HG03159 (cell line): ENCODE measurements around the gene VPS51.
"Not testable (repeated sequence)": the region's sequence is repeated elsewhere in the genome, so short reads cannot be mapped to it uniquely, and the experiment has no call there.

Source experiments
- ATAC-seq: cut with Tn5 transposase; IDR thresholded peaks from one replicate; pipeline ENCODE4 v1.9.1; 2021; ENCODE audit warnings: mild to moderate bottlenecking, moderate library complexity; ENCODE audit not compliant: unreplicated experiment

Gene VPS51

DNA sequence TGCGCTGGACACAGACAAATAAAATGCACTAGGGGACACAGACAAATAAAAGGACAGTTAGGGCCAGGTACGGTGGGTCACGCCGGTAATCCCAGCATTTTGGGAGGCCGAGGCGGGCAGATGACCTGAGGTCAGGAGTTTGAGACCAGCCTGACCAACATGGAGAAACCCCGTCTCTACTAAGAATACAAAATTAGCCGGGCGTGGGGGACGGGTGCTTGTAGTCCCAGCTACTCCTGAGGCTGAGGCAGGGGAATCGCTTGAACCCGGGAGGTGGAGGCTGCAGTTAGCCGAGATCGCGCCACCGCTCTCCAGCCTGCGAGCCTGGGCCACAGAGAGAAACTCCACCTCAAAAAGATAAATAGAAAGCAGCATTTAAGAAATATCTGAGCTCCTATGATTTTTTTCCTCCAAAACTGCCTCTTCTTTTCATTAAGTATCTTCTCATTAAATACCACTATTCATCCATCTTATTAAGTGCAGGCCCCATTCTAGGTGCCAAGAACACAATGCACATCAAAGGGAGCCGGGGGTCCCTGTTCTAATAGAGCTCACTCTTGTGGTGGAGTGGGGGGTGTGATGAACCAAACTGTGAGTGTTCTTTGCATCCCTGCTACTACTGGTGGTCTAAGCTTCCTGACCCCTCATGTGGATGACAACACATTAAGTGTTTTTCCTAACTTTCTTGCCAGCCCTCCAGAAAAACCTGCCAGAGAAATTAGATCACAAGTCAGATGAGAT is 22.3 kb downstream of the VPS51 start:
- no peak for ATAC-seq

DNA sequence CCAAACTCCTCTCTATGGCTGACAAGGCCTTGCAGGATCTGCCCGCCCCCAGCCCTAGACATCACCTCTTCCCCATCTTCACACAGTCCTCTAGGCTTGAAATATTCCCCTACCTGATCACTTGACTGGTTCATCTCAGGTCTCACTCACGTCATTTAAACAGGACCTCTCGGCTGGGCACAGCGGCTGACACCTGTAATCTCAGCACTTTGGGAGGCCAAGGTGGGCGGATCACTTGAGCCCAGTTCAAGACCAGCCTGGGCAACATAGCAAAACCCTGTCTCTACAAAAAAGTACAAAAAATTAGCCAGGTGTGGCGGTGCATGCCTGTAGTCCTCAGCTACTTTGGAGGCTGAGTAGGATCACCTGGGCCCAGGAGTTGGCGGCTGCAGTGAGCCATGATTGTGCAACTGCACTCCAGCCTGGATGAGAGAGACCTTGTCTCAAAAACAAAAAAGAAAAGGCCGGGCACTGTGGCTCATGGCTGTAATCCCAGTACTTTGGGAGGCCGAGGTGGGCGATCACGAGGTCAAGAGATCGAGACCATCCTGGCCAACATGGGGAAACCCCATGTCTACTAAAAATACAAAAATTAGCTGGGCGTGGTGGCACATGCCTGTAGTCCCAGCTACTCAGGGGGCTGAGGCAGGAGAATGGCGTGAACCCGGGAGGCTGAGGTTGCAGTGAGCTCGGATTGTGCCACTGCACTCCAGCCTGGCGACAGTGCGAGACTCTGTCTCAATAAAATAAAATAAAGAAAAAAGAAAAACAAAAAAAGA is 23.1 kb downstream of the VPS51 start:
- not testable (repeated sequence) for ATAC-seq

DNA sequence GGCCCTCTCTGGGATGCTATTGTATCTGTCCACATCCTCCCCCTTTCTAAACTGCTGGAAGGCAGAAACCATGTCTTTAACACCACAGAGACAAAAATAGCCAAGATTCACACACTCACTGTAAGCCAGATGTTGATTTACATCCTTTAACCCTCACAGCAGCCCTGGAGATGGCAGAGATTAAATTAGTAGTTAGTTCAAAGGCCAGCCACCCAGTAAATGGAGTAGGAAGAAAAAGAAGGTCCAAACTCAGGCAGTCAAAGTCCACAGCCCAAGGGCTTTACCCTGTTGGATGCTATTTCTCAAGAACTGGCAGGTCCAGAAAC is 23.6 kb downstream of the VPS51 start:
- ATAC-seq, result no peak

DNA sequence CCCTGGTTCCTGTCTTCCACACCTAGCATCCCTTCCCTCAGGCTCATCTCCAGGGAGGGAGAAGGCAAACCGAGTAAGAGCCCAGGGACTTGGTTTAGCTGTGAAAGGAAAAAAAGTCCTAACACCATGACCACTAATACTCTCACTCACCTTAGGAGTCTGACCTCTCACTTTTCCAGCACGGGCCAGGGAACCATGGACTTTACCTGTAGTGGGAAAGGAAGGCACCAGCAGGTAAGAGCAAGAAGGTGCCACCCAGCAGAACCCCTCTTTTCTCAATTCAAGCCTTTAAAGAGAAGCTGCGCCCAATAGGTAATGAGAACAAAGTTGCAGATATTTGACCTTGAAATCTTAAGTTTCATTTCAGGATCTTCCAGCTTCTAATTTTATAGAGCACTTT is 24.8 kb downstream of the VPS51 start:
- ATAC-seq, result no peak

DNA sequence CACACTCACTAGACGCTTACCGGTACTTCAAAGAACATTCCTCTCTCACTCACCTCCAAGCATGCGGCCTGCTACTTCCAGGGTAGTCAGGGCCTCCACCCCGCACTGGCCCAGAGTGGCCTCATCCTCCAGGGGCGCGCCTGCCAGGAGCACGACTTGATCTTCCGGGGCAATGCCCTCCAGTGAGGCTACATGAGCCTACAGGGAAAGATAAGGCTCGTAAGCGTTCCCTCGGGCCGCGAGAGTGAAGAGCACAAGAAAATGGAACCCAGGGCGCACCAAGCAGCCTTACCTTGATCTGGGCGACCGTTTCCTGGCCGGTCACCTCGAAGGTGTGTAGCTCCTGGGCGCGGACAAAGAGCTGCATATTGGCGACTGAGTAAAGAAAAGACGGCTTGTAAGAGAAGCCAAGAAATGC is 25.4 kb downstream of the VPS51 start:
- no peak for ATAC-seq

DNA sequence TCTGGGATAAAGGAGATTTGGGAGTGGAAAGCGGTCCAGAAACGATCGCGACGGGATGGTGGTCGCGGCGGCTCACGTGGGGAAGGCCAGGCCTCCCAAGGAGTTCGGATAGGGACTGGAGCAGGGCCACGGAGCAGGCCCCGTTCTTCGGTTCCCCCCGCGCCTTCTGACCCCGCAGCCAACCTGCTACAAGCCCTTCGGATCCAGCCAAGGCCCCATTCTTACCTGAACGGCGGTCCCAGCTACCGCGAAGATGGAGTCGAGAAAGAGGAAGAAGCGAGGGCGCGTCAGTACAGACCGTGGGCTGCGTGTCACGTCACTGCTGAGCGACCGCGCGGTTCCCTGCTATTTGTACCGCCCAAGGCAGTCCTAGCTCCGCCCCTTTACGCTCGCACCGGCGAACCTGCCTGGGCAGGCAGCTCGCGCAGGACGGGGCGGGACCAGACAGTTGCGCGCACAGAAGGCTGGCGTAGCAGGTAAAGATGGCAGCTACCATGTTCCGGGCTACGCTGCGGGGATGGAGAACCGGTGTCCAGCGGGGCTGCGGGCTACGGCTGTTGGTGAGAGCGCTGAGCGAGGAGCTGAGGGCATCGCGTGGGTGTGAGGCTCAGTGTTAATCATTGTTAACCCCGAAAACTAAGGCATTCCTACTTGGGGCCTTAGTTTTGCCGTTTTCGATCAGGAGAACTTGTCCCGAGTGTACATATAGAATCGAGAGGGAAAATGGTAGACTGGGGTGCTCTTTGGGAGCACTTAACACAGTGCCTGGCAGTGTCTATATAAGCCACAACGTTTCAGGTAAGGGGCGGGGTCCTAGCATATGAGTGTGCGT is 26.1 kb downstream of the VPS51 start, which contains the start of the genes FAU and MRPL49:
FAU (minus strand) TSS at position 270 of the 832 bp plus-strand sequence. CDS start 321 bp downstream, outside the sequence.
MRPL49 (plus strand) TSS at position 457 of the 832 bp plus-strand sequence; CDS start at position 483, 26 bp downstream.
- peak; percentile 62 for ATAC-seq

DNA sequence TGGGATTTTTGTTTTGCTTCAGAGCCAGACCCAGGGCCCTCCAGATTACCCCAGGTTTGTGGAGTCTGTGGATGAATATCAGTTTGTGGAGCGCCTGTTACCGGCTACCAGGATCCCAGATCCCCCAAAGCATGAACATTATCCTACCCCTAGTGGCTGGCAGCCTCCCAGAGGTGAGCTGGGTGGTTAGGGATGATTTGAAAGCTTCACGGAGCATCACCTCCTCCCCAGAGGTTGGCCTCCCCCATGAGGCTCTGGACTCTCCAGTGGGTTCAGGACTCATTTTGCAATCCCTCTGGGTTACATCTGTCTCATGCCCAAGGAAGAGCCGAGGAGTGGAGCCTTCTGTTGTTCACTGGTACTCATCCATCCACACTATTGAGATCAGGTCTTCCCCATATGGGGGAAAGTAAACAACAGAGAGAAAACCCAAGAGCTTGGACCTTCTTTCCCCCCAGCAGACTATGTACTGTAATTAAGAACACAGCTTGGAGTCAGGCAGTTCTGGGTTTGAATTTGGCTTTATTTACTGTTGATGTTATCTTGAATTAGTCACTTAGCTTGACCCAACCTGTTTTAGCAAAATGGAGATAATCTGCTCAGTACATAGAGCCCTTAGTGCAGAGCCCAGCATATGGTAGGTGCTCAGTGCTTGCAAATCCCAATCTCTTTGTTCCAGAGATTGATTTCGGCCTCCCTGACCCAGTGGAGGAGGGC is 28.6 kb downstream of the VPS51 start:
- no peak for ATAC-seq

DNA sequence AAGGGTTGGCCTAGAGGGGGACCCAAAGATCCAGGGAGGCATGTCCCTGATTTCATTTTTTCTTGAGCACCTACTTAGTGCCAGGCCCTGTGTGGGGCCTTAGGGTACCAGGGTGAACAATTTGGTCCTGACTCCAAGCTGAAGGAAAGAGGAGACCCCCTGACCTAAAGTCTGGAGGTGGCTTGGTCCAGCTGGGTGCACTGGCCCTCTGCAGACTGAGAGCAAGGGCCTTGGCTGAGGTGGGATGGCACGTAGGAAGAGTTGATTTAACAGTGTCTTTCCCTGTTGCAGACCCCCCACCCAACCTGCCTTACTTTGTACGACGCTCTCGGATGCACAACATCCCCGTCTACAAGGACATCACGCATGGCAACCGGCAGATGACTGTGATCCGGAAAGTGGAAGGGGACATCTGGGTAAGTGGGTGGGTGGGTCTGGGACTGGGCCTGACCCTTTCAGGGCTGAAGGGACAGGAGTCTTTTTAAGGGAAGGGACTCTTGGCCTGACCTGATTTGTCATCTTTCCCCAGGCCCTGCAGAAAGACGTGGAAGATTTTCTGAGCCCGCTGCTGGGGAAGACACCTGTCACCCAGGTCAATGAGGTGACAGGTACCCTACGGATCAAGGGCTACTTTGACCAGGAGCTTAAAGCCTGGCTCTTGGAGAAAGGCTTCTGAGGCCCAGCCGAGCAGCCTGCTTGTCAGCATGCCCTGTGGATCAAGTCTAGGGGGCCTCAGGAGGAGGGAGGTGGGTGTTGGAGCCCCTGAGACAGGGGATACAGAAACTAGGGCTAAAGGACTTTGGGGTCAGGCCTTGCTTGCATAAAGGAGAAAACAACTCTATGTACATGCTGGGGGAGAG is 29.4 kb downstream of the VPS51 start:
- no peak for ATAC-seq

DNA sequence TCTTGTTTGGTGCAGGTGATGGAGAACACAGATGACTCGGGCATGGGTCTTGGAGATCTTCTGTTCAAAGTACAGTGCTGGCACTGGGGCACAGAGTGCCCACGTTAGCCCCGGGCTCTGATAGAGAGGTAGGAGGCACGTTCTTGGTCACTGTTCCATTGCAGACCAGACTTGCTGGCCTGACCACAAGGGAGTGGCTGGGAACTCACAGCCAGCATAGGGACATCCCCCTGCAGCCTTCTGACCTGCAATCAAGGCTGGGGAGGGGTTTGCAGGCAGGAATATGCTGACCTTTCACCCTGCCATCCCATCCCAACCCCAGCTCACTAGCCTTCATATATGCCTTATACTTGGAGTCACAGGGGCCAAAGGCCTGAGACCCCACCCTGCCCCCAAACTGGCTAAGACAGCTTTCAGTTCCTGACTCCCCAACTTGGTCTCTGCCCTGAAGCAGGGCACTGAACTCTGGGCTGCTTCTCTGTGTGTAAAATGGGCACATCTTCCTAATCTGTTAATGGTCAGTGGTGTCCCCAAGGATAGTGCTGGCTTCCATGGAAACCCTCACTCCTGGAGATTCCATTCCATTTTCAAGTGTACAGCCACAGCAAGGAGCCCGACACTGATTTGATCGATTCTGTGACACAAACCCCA is 30.7 kb downstream of the VPS51 start:
- no peak for ATAC-seq

DNA sequence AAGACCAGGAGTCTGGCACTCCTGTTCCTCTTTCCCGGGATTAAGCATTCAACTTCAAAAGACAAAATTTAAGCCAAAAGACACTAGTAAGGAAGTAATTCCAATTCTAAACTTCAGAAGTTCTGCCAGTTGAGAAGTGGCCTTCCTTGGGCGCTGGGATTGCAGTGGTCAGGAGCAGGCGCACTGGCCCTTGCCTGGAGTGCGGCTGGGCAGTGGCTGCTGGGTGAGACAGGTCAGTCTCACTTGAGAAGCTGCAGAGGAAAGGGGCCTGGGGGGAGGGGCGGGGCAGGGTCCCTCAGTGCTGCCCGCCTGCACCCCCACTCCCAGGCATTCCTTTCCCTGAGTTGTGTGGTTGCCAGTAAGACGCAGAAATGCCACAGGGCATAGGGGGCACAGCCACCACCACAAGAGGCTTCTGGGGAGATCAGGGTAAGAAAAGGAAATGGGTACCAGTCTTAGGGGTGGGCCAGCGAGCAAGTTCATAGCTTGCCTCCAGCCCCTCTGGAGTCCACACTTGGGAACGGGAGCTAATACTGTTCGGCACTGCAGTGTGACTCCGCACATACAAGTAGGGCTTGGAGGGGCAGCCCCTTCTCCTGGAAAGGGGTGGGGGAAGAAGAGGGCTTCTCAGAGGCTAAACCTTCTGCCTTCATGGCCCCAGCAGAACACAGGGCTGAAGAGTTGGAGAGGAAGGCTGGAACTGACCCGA is 31.6 kb downstream of the VPS51 start:
- ATAC-seq, result no peak

DNA sequence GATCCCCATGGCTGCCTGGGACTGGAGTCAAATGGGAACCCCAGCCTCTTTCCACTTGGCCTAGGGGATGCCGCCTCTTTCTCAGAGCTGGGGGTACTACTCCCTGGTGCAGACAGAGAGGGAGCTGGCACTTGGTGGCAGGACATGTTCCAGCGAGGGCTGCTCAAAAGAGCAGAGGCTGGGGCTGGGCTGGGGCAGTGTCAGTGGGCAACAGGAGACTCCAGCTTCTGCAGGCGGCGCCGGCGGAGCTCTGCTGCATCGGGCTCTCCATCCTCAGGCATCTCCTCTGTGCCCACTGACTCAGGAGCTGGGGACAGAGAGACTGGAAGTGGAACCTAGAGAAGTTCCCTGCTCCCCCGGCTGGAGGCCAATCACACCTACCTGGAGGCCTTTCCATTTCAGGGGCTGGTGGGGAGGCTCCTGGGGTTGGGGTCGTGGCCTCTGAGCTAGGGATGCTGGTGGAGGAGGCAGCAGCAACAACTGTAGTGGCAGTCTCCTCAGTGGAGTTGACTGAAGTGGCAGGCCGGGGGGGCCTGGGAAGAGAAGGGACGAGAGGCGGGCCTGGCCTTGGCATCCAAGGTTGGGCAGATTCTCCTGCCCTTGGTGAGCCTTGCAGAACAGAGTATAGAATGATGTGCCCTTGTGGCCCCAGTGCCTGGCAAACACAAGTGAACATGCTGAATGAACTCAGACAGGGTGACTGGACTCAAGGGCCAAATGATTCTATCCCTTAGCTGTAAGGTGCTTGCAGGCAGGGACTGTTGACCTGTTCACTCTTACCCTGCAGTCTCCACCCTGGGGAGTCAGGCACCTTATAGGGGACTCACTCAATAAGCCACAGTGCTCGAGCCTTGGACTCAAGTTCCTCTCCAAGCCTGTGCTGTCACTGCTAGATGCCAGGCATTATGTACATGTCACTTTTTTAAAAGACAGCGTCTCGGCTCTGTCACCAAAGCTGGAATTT is 32.5 kb downstream of the VPS51 start:
- ATAC-seq, result no peak

DNA sequence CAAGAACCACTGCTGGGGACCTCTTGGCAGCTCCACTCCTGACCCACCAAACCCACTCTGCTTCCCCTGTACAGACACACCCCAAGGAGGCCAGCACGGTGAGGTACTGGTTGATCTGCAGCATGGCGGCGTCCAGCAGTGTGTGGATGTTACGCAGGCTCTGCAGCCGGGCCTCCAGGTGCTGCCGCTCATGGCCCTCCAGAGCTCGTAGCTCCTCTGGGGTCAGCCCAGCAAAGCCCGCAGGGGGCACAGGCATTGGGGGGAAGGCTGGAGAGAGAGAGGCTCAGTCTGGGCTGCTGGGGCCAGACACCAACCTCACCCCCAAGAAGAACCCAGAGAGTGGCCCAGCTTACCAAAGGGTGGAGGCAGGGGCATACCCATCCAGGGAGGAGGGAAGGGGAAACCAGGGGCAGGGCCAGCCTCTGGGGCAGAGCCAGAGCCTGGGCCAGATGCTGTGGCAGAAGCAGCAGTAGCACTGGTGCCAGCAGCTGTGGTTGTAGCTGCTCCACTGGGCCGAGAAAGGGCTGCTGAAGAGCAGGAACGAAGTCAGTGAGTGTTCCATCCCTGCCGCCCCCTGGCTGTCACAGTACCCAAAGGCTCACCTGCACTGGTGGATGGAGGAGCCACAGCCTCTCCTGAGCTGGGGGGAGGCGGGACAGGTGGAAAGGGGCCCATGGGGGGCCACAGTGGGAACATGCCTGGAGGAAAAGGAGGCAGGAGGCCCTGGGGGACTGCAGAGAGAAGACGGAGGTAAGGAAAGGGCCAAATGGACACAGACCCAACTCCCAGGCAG is 33.8 kb downstream of the VPS51 start:
- ATAC-seq, result no peak

DNA sequence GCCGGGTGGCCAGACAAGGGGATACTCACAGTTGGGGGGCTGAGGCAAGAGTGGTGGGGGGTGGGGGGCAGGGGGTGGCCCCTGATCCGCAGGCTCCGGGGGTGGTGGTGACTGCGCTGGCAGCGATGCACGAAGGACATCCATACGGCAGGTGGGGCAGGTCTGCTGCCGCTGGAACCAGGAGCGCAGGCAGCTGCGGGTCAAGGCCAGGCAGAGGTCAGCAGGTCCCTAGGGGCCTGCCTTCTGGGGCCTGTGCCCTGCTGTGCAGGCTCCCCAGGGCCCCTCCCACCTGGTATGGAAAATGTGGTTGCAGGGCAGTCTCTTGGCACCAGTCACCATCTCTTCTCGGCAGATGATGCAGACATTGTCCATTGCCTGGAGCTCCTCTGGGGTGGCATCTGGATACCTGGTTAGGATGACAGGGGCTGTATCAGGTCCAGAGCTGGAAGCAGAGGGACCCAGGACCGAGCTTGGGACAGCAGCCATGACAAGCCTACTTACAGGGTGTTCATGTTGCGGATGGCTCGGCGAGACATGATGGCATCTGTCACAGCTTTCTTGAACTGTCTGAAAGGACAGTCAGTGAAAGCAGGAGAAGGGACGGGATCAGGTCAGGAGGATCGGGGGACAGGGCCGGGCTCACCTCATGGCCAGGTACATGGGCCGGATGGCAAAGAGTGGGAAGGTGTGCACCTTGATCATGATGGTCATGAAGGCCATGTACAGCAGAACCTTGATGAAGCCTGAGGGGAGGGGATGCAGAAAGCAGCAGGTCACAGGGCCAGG is 34.8 kb downstream of the VPS51 start:
- ATAC-seq, result no peak

DNA sequence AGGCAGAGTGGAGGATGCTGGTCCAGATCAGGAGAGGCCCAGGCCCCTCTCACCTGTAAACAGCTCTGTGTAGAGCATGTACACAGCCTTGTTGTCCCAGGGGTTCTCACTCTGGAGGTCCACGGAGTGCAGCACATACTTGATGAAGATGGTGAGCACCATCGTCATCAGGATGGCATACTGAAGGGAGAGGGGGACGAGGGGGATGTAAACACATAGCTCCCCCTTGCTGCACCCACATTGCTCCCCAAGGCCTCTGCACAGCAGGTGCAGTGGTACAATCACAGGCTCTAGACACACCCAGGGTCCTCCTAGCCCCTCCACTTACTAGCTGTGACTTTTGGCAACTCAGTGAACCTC is 35.4 kb downstream of the VPS51 start:
- no peak for ATAC-seq

DNA sequence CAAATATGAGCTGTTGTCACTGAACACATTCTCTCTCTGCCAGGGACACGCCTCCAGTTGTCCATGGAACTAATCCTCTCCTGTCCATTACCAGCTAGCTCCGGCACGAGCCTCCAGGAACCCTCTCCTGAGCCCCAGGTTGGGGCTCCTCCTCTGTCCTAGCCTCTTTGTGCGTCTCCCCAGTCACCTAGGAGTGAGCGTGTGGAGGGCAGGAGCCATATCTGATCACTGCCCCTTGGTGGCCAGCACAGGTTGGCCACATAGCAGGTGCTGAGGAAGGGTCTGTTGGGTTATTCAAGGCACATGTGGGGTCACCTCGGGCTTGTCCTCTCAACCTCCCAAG is 35.9 kb downstream of the VPS51 start:
- no peak for ATAC-seq
